Measurements from ENCODE around the gene SLCO3A1.
"Not testable (repeated sequence)": the region's sequence is repeated elsewhere in the genome, so short reads cannot be mapped to it uniquely, and the experiment has no call there.

SLCO3A1 gene

GRCh38 chr15:92184679-92185230, 331.2 kb downstream of the SLCO3A1 start:
- no peak for DNase-seq (ENCODE audit: extremely low read depth in 1 of 2, low read depth in 1 of 2)

- no peak for DNase-seq (ENCODE audit: extremely low read depth in 1 of 2, low read depth in 1 of 2)
Measured at GRCh38 chr15:92187975-92188374, 334.5 kb downstream of the SLCO3A1 start.

- no peak for DNase-seq (ENCODE audit: extremely low read depth in 1 of 2, low read depth in 1 of 2)
Measured at GRCh38 chr15:92189166-92189565, 335.7 kb downstream of the SLCO3A1 start.

- DNase-seq (ENCODE audit: extremely low read depth in 1 of 2, low read depth in 1 of 2) = no peak
Measured at GRCh38 chr15:92195241-92195640, 341.7 kb downstream of the SLCO3A1 start.

- no peak for DNase-seq (ENCODE audit: extremely low read depth in 1 of 2, low read depth in 1 of 2)
Measured at GRCh38 chr15:92196342-92196741, 342.8 kb downstream of the SLCO3A1 start.

GRCh38 chr15:92197746-92198145, 344.2 kb downstream of the SLCO3A1 start:
- no peak for DNase-seq (ENCODE audit: extremely low read depth in 1 of 2, low read depth in 1 of 2)

- DNase-seq (ENCODE audit: extremely low read depth in 1 of 2, low read depth in 1 of 2) = no peak
Measured at GRCh38 chr15:92200891-92201290, 347.4 kb downstream of the SLCO3A1 start.

GRCh38 chr15:92205255-92205739, 351.8 kb downstream of the SLCO3A1 start:
- DNase-seq (ENCODE audit: extremely low read depth in 1 of 2, low read depth in 1 of 2) = no peak

- not testable (repeated sequence) for DNase-seq (ENCODE audit: extremely low read depth in 1 of 2, low read depth in 1 of 2)
Measured at GRCh38 chr15:92207601-92208000, 354.1 kb downstream of the SLCO3A1 start.
